ENCODE results near the gene NLK. TPM values are rescaled to one million over a fixed set of nuclear protein-coding genes. Genes with fewer than 3 reads are reported as not detected.

The NLK gene
- total RNA-seq, 4 donors from 2014 or later: 7.7 to 20.8 (median 11.5) TPM

DNA sequence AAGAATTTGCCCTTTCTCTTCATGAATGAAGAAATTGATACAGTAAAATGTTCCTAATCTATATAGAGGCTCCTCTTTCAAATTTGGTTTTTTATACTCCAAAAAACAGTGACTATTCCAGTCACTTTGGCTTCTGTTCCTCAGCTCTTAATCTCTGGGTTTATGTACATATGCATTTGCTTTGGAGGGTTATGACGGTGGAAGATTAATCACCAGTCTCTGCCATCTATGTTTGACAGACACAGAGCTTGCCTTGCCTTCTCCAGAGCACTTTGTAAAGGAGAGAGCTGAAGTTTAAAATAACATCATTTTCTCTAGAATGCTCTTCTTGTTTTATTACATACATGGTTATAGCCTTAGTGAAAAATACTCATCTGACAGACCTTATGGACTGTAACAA is 99.3 kb downstream of the NLK start:
- H3K4me1 ChIP-seq: no peaks in the 10 kb centered on the region
- TF ChIP-seq POLR2A (IDR thresholded peaks at IDR 0.05): no peak
- TF ChIP-seq POLR2AphosphoS5 (IDR thresholded peaks at IDR 0.05): no peak
- TF ChIP-seq CTCF (IDR thresholded peaks at IDR 0.05): no peak
- no peak for TF ChIP-seq EP300 (IDR thresholded peaks at IDR 0.05)
- no peak overlapping the region for H3K27ac ChIP-seq
- H3K36me3 ChIP-seq: no peaks in the 10 kb centered on the region
- WGBS: 93% methylated on average over 1 of the region's 1 CpG
- H3K9me3 ChIP-seq: no peaks in the 10 kb centered on the region
- no peaks in the 10 kb centered on the region for H3K27me3 ChIP-seq
- no peak overlapping the region for H3K4me3 ChIP-seq
- DNase-seq (ENCODE audit: low spot score in 2 of 2): no peak

DNA sequence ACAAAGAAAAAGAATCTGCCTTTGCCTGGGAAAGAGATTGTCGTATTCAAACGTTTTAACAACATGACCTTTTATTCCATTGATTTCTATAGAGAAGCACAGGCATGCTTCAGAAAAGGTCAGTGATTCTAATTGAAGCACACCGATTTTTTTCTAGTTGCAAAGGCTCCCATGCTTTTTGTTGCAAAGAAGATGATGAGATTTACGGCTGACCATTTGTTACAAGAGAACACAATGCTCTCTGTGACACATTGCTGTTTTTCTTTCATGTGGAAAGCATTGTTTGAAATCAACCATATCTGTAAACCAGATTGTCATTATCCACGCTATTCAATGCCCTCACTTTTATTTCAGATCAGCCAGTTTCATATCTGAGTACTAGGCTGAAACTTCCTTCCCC is 99.8 kb downstream of the NLK start:
- WGBS: 77% methylated on average over 5 of the region's 5 CpGs
- H3K4me3 ChIP-seq: no peak overlapping the region
- H3K4me1 ChIP-seq: no peaks in the 10 kb centered on the region
- H3K9me3 ChIP-seq: no peaks in the 10 kb centered on the region
- no peak for TF ChIP-seq EP300 (IDR thresholded peaks at IDR 0.05)
- no peak for TF ChIP-seq POLR2A (IDR thresholded peaks at IDR 0.05)
- no peak for TF ChIP-seq CTCF (IDR thresholded peaks at IDR 0.05)
- no peak for TF ChIP-seq POLR2AphosphoS5 (IDR thresholded peaks at IDR 0.05)
- no peaks in the 10 kb centered on the region for H3K27me3 ChIP-seq
- no peak overlapping the region for H3K27ac ChIP-seq
- no peak for DNase-seq (ENCODE audit: low spot score in 2 of 2)
- H3K36me3 ChIP-seq: no peaks in the 10 kb centered on the region

- Histone ChIP-seq H3K27me3 (no peaks in the 10 kb centered on the region), H3K4me3 (no peak overlapping the region), H3K36me3 (no peaks in the 10 kb centered on the region), H3K9me3 (no peaks in the 10 kb centered on the region), H3K27ac (no peak overlapping the region), H3K4me1 (no peaks in the 10 kb centered on the region)
- DNase-seq (ENCODE audit: low spot score in 2 of 2): no peak
- 87% methylated on average over 3 of the region's 3 CpGs for WGBS
- TF ChIP-seq POLR2A (IDR thresholded peaks at IDR 0.05) (no peak), CTCF (IDR thresholded peaks at IDR 0.05) (no peak), POLR2AphosphoS5 (IDR thresholded peaks at IDR 0.05) (no peak), EP300 (IDR thresholded peaks at IDR 0.05) (no peak)
These were observed 101.5 kb downstream of the NLK start for GRCh38 chr17:28144019-28144418.

DNA sequence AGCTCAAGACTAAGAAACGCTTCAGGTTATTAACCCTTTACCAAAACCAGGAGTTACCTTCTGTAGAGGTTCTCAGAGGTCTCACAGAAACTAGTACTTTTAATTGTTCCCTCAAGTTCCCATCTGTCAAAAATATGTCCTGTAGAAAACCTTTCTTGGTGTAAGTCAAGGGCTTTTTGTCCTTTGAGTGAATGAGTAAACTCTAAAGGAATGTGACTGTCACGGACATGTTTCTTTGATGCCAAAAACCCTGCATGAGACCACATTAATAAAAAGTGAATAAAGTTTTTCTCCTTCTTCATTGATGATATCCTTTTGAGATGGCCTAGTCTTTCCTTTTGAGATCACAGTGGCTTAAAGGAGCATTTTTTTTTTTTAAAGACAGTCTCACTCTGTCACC is 102.9 kb downstream of the NLK start:
- TF ChIP-seq POLR2A (IDR thresholded peaks at IDR 0.05) (no peak), POLR2AphosphoS5 (IDR thresholded peaks at IDR 0.05) (no peak)
- Histone ChIP-seq H3K27ac (no peak overlapping the region), H3K4me3 (no peak overlapping the region), H3K4me1 (no peaks in the 10 kb centered on the region), H3K27me3 (no peaks in the 10 kb centered on the region), H3K9me3 (no peaks in the 10 kb centered on the region), H3K36me3 (no peaks in the 10 kb centered on the region)
- no peak for DNase-seq (ENCODE audit: low spot score in 2 of 2)
- WGBS: 62% methylated on average over 2 of the region's 2 CpGs

DNA sequence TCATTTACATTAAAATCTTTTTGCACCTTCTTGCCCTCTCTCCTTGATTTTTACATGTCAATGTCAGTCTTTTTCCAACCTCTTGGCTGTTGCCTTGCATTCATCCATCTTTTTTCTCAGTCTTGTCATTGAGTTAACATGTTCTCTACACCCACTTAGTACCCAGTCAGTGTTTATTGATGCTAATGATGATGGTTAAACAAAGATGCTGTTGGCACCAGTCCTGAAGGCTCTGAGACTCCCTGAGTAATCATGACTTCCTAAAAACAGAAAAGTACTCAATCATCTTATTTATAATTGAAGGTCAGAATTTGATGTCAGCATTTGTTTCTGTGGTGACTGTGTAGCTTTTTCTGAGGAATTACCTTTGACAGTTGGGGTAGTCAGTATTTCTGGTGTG is 104.5 kb downstream of the NLK start:
- TF ChIP-seq POLR2A (IDR thresholded peaks at IDR 0.05) (no peak), EP300 (IDR thresholded peaks at IDR 0.05) (no peak), POLR2AphosphoS5 (IDR thresholded peaks at IDR 0.05) (no peak), CTCF (IDR thresholded peaks at IDR 0.05) (no peak)
- Histone ChIP-seq H3K36me3 (no peaks in the 10 kb centered on the region), H3K9me3 (no peaks in the 10 kb centered on the region), H3K27ac (no peak overlapping the region), H3K4me1 (no peaks in the 10 kb centered on the region), H3K27me3 (no peaks in the 10 kb centered on the region), H3K4me3 (no peak overlapping the region)
- no peak for DNase-seq (ENCODE audit: low spot score in 2 of 2)

DNA sequence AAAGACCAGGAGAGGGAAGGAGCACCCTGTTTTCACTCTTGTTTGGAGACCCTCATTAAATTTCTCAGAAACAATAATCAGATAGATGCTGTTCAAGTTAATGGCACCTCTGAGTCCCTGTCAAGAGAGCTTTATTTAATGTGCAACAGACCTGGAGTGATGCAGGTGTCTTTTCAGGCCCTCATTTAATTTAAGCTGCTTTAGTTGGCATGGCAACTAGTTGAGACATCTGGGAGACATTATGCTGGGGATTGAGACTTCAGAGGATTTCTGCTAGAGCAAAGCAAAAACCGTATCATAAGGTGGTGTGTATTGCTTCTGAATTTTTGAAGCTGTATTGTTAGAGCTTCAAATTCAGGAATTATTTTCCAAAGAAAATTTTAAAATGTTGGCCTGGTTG is 108.5 kb downstream of the NLK start:
- WGBS: 72% methylated on average over 1 of the region's 1 CpG
- H3K4me3 ChIP-seq: no peak overlapping the region
- no peak overlapping the region for H3K27ac ChIP-seq
- no peaks in the 10 kb centered on the region for H3K4me1 ChIP-seq
- DNase-seq (ENCODE audit: low spot score in 2 of 2): no peak
- H3K27me3 ChIP-seq: no peaks in the 10 kb centered on the region
- TF ChIP-seq EP300 (IDR thresholded peaks at IDR 0.05) (no peak), POLR2A (IDR thresholded peaks at IDR 0.05) (no peak), POLR2AphosphoS5 (IDR thresholded peaks at IDR 0.05) (no peak), CTCF (IDR thresholded peaks at IDR 0.05) (no peak)
- H3K36me3 ChIP-seq: no peaks in the 10 kb centered on the region
- no peaks in the 10 kb centered on the region for H3K9me3 ChIP-seq

All from suprapubic skin (tissue), 4 donors.